HEK293 (cell line): ENCODE data around the gene ARHGAP4.

Experiments used
- CTCF ChIA-PET: fragments of 350-600 bp; formaldehyde crosslinking; extraction: SDS; loops from one replicate; lab custom pipeline; 2021; ENCODE audit warnings: antibody characterized with exemption; lab: Yijun Ruan, JAX
- POLR2A ChIA-PET: fragments of 300-600 bp; formaldehyde crosslinking; extraction: SDS; loops from one replicate; lab custom pipeline; 2020; ENCODE audit warnings: antibody characterized with exemption, inconsistent platforms; lab: Yijun Ruan, JAX
- H3K27ac ChIP-seq: fragments of 200-500 bp; sonication (Bioruptor generic); 2 replicates; pipeline ENCODE4 v1.5.1; 2014; ENCODE audit warnings: low read depth, low read length, control low read depth, inconsistent platforms; ENCODE audit errors: extremely low read depth
- H3K36me3 ChIP-seq, 2 experiments: fragments of 200-500 bp in 1 of 2; sonication (Bioruptor generic) in 1 of 2; 1 replicate in 1 of 2; 2 replicates in 1 of 2; pipeline ENCODE4 v1.5.1; 2014 to 2017; ENCODE audit warnings: inconsistent platforms in 2 of 2, low read length in 2 of 2; ENCODE audit not compliant: control insufficient read depth in 2 of 2, insufficient read depth in 1 of 2
- H3K4me1 ChIP-seq: fragments of 200-500 bp; sonication (Bioruptor generic); 2 replicates; pipeline ENCODE4 v1.5.1; 2014; ENCODE audit warnings: mild to moderate bottlenecking, low read length, inconsistent platforms; ENCODE audit not compliant: control insufficient read depth, insufficient read depth
- H3K4me3 ChIP-seq: 2 replicates; pipeline ENCODE4 v1.5.1; 2011; ENCODE audit warnings: low read depth, mild to moderate bottlenecking, control low read depth, low read length, moderate library complexity
- H3K9me3 ChIP-seq: fragments of 200-500 bp; sonication (Bioruptor generic); 2 replicates; pipeline ENCODE4 v1.5.1; 2014; ENCODE audit warnings: low read depth, low read length, inconsistent platforms; ENCODE audit not compliant: control insufficient read depth, insufficient read depth
- IKZF3 ChIP-seq: fragments of 450-650 bp; IDR thresholded peaks from 2 replicates; pipeline ENCODE4 v1.5.0; 2018; ENCODE audit warnings: missing biosample characterization, mild to moderate bottlenecking, missing genetic modification characterization, moderate library complexity
- KLF1 ChIP-seq: fragments of 450-650 bp; formaldehyde crosslinking; IDR thresholded peaks from 2 replicates; pipeline ENCODE4 v1.5.1; 2016; ENCODE audit warnings: missing biosample characterization, missing genetic modification characterization
- ZBTB17 ChIP-seq: fragments of 450-650 bp; formaldehyde crosslinking; IDR thresholded peaks from 2 replicates; pipeline ENCODE4 v1.5.1; 2016; ENCODE audit warnings: missing biosample characterization, missing genetic modification characterization
- ZBTB8A ChIP-seq: fragments of 450-650 bp; formaldehyde crosslinking; IDR thresholded peaks from 2 replicates; pipeline ENCODE4 v1.5.1; 2016; ENCODE audit warnings: missing biosample characterization, missing genetic modification characterization
- ZIC2 ChIP-seq: fragments of 450-650 bp; formaldehyde crosslinking; IDR thresholded peaks from 2 replicates; pipeline ENCODE4 v1.5.1; 2016; ENCODE audit warnings: missing biosample characterization, missing genetic modification characterization
- ZNF16 ChIP-seq: fragments of 450-650 bp; formaldehyde crosslinking; IDR thresholded peaks from 2 replicates; pipeline ENCODE4 v1.5.1; 2016; ENCODE audit warnings: low read depth, missing biosample characterization, missing genetic modification characterization
- ZNF221 ChIP-seq: fragments of 450-650 bp; formaldehyde crosslinking; IDR thresholded peaks from 2 replicates; pipeline ENCODE4 v1.5.1; 2017; ENCODE audit warnings: missing biosample characterization, missing genetic modification characterization, borderline replicate concordance
- ZNF248 ChIP-seq: fragments of 450-650 bp; formaldehyde crosslinking; IDR thresholded peaks from 2 replicates; pipeline ENCODE4 v1.5.1; 2017; ENCODE audit warnings: missing biosample characterization, missing genetic modification characterization
- ZNF341 ChIP-seq: fragments of 450-650 bp; formaldehyde crosslinking; IDR thresholded peaks from 2 replicates; pipeline ENCODE4; 2016; ENCODE audit warnings: low read depth, missing biosample characterization, missing genetic modification characterization
- ZNF521 ChIP-seq: fragments of 450-650 bp; formaldehyde crosslinking; IDR thresholded peaks from 2 replicates; pipeline ENCODE4 v1.5.1; 2017; ENCODE audit warnings: missing biosample characterization, mild to moderate bottlenecking, missing genetic modification characterization
- ZNF529 ChIP-seq: fragments of 450-650 bp; formaldehyde crosslinking; IDR thresholded peaks from 2 replicates; pipeline ENCODE4 v1.5.1; 2017; ENCODE audit warnings: missing genetic modification characterization, missing biosample characterization; ENCODE audit not compliant: insufficient replicate concordance
- ZNF561 ChIP-seq: fragments of 450-650 bp; IDR thresholded peaks from 2 replicates; pipeline ENCODE4 v1.5.1; 2018; ENCODE audit warnings: missing biosample characterization, missing genetic modification characterization, borderline replicate concordance
- ZNF585B ChIP-seq: fragments of 450-650 bp; formaldehyde crosslinking; IDR thresholded peaks from 2 replicates; pipeline ENCODE4 v1.5.1; 2016; ENCODE audit warnings: missing biosample characterization, missing genetic modification characterization
- ZNF600 ChIP-seq: fragments of 450-650 bp; formaldehyde crosslinking; IDR thresholded peaks from 2 replicates; pipeline ENCODE4 v1.5.1; 2016; ENCODE audit warnings: missing biosample characterization, missing genetic modification characterization
- ZNF654 ChIP-seq: fragments of 450-650 bp; formaldehyde crosslinking; IDR thresholded peaks from 2 replicates; pipeline ENCODE4 v1.5.1; 2016; ENCODE audit warnings: low read depth, missing biosample characterization, missing genetic modification characterization
- ZNF664 ChIP-seq: fragments of 450-650 bp; formaldehyde crosslinking; IDR thresholded peaks from 2 replicates; pipeline ENCODE4 v1.5.1; 2016; ENCODE audit warnings: missing biosample characterization, missing genetic modification characterization
- ZNF677 ChIP-seq: fragments of 450-650 bp; IDR thresholded peaks from 2 replicates; pipeline ENCODE4 v1.5.0; 2018; ENCODE audit warnings: missing biosample characterization, mild to moderate bottlenecking, missing genetic modification characterization, moderate library complexity
- ZNF785 ChIP-seq: fragments of 450-650 bp; formaldehyde crosslinking; IDR thresholded peaks from 2 replicates; pipeline ENCODE4 v1.5.1; 2016; ENCODE audit warnings: missing biosample characterization, missing genetic modification characterization
- ZSCAN23 ChIP-seq: fragments of 450-650 bp; formaldehyde crosslinking; IDR thresholded peaks from 2 replicates; pipeline ENCODE4 v1.5.1; 2016; ENCODE audit warnings: missing biosample characterization, missing genetic modification characterization
- TF ChIP-seq, protein P1 (sequence below): fragments of 450-650 bp; formaldehyde crosslinking; IDR thresholded peaks from 2 replicates; pipeline ENCODE4 v1.5.1; 2016; ENCODE audit warnings: missing biosample characterization, missing genetic modification characterization
- TF ChIP-seq, protein P2 (sequence below): fragments of 450-650 bp; formaldehyde crosslinking; IDR thresholded peaks from 2 replicates; pipeline ENCODE4 v1.5.1; 2016; ENCODE audit warnings: missing biosample characterization, missing genetic modification characterization
- TF ChIP-seq, protein P3 (sequence below): fragments of 450-650 bp; formaldehyde crosslinking; IDR thresholded peaks from 2 replicates; pipeline ENCODE4 v1.5.1; 2016; ENCODE audit warnings: missing biosample characterization, missing genetic modification characterization

ARHGAP4 gene

DNA sequence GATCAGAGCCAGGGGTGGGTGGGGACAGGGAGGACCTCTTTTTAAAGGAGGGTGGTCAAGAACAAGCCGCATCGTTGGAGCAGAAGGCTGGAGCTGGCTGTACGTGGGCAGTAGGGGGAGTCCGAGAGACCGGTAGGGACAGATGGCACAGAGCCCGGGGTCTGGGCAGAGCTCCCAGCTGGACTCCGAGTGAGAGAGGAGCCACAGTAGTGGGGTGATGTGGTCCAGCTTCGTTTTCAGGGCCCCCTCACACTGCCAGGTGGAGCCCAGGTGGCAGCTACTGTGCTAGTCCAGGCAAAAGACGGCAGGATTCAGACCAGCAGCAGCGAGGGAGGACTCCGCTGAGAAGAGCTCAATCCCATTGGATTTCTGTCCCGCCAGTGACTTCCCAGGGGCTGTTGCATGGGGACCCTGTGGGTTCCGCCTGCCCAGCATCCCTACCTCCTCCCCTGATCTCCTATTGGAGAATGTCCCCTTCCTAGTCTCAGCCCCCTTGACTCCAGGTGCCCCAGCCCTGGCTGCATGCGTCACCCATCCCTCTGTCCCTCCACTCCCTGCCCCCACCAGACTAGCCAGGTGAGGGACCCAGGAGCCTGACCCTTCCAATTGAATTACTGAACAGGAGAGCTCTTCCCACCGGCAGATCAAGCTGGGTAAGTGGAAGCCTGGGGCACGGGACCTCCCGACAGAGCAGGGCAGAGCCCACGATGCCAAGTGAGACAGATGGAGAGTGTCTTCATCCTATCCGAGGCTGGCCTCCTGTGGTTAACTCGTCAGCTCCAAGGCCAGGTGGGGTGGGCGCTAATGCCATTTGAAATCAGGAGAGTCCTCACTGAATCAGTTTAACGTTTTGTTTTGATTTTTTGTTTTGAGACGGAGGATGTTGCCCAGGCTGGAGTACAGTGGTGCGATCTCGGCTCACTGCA lies 2.9 kb downstream of the ARHGAP4 start:
- Histone ChIP-seq H3K4me3 (no peak overlapping the region), H3K4me1 (peaks cover 4% of the 10 kb centered on the region), H3K36me3 (no peaks in the 10 kb centered on the region), H3K27ac (no peak overlapping the region), H3K9me3 (no peaks in the 10 kb centered on the region)
- ChIA-PET CTCF (interaction anchor here (0.5 to 9.1 kb wide), 27 partner anchors 10 to 412 kb away, joined by 3 to 168 read pairs (median 4); partner anchors contain the start of genes NAA10 and RENBP), POLR2A (interaction anchor here (0.5 to 2.4 kb wide), 8 partner anchors 12 to 109 kb away, joined by 3 to 18 read pairs (median 6); partner anchors contain the start of genes HCFC1, NAA10 and TMEM187)
- TF ChIP-seq ZSCAN23 (tag by site-specific recombination) = no peak
- peak; percentile 44; the same call in 1 of the 2 replicates for TF ChIP-seq ZNF341 (tag by site-specific recombination)
- 0 out of 2 replicates have a peak, but pooled peaks have one; percentile 14 for TF ChIP-seq ZBTB8A
- peak; percentile 54; the same call in 1 of the 2 replicates for TF ChIP-seq ZNF561 (tag by site-specific recombination)
- 0 out of 2 replicates have a peak, but pooled peaks have one; percentile 19 for TF ChIP-seq IKZF3 (tag by site-specific recombination)
- TF ChIP-seq ZBTB17 (tag by site-specific recombination) = 0 out of 2 replicates have a peak, but pooled peaks have one; percentile 28
- peak; percentile 26 for TF ChIP-seq ZNF654 (tag by site-specific recombination)
- no peak for TF ChIP-seq ZNF677 (tag by site-specific recombination)
- TF ChIP-seq ZNF664 (tag by site-specific recombination) = no peak
- peak; percentile 42 for TF ChIP-seq ZIC2 (tag by site-specific recombination)
- TF ChIP-seq, protein P1, sequence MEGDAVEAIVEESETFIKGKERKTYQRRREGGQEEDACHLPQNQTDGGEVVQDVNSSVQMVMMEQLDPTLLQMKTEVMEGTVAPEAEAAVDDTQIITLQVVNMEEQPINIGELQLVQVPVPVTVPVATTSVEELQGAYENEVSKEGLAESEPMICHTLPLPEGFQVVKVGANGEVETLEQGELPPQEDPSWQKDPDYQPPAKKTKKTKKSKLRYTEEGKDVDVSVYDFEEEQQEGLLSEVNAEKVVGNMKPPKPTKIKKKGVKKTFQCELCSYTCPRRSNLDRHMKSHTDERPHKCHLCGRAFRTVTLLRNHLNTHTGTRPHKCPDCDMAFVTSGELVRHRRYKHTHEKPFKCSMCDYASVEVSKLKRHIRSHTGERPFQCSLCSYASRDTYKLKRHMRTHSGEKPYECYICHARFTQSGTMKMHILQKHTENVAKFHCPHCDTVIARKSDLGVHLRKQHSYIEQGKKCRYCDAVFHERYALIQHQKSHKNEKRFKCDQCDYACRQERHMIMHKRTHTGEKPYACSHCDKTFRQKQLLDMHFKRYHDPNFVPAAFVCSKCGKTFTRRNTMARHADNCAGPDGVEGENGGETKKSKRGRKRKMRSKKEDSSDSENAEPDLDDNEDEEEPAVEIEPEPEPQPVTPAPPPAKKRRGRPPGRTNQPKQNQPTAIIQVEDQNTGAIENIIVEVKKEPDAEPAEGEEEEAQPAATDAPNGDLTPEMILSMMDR (tag by site-specific recombination) = peak; percentile 75
- no peak for TF ChIP-seq ZNF16 (tag by site-specific recombination)
- TF ChIP-seq, protein P2, sequence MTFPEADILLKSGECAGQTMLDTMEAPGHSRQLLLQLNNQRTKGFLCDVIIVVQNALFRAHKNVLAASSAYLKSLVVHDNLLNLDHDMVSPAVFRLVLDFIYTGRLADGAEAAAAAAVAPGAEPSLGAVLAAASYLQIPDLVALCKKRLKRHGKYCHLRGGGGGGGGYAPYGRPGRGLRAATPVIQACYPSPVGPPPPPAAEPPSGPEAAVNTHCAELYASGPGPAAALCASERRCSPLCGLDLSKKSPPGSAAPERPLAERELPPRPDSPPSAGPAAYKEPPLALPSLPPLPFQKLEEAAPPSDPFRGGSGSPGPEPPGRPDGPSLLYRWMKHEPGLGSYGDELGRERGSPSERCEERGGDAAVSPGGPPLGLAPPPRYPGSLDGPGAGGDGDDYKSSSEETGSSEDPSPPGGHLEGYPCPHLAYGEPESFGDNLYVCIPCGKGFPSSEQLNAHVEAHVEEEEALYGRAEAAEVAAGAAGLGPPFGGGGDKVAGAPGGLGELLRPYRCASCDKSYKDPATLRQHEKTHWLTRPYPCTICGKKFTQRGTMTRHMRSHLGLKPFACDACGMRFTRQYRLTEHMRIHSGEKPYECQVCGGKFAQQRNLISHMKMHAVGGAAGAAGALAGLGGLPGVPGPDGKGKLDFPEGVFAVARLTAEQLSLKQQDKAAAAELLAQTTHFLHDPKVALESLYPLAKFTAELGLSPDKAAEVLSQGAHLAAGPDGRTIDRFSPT (tag by site-specific recombination) = peak; percentile 58
- TF ChIP-seq ZNF600 (tag by site-specific recombination) = peak; percentile 25; the same call in 1 of the 2 replicates

DNA sequence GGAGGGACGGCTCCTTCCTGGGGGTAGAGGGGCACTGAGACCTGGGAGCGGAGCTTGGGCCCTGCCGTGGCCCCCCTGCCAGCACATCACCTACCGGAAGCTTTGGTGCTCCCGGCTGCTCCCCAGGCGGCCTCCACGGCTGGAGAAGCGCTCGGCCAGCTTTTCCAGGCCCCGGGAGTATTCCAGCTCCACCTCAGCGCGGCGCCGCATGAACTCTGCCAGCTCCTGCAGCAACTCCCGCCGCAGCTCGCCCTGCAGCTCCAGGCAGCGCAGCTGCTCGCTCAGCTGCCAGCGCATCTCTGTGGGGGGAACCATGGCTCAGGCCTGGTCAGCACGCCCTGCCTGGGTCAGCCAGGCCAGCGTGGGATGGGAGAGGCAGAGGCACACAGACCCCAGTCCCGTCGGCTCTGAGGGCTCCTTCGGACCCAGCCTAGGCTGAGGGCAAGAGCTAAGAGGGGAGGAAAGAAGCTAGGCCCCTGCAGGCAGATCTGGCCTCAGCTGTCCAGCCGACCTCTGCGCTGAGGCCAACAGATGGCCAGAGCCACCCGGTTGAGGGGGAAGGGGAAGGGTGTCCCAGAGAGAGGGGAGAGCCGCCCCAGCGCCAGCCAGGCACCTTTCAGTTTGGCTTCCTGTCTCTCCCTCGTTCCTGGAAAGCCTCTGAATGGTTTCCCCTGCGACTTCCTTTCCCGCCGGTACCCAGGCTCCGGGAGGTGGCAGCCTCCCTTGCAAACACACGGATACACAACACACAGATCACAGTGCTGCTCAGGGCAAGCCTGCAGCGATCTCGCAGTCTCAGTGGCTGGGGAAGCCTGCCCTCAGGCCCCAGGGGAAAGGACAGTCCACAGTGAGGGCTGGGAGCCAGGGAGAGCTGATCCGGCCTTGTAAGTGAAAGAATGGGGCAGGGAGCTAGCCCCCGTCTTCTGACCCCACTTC lies 4.3 kb downstream of the ARHGAP4 start:
- CTCF ChIA-PET = interaction anchor here (0.6 to 9.1 kb wide), 12 partner anchors 11 to 410 kb away, joined by 3 to 168 read pairs (median 4); partner anchors contain the start of genes NAA10 and RENBP
- no peaks in the 10 kb centered on the region for H3K36me3 ChIP-seq
- TF ChIP-seq ZNF585B = no peak
- no peak for TF ChIP-seq KLF1
- TF ChIP-seq ZNF221 (tag by site-specific recombination) = no peak
- no peak for TF ChIP-seq ZNF248 (tag by site-specific recombination)
- TF ChIP-seq ZNF521 (tag by site-specific recombination) = no peak
- TF ChIP-seq, protein P3, sequence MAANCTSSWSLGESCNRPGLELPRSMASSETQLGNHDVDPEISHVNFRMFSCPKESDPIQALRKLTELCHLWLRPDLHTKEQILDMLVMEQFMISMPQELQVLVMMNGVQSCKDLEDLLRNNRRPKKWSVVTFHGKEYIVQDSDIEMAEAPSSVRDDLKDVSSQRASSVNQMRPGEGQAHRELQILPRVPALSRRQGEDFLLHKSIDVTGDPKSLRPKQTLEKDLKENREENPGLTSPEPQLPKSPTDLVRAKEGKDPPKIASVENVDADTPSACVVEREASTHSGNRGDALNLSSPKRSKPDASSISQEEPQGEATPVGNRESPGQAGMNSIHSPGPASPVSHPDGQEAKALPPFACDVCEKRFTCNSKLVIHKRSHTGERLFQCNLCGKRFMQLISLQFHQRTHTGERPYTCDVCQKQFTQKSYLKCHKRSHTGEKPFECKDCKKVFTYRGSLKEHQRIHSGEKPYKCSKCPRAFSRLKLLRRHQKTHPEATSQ = no peak
- no peak for TF ChIP-seq ZNF529 (tag by site-specific recombination)
- TF ChIP-seq ZNF785 (tag by site-specific recombination) = no peak
- TF ChIP-seq, all 188 proteins: peak for 0
- Histone ChIP-seq H3K4me1 (no peaks in the 10 kb centered on the region), H3K4me3 (no peak overlapping the region), H3K9me3 (no peaks in the 10 kb centered on the region), H3K27ac (no peak overlapping the region)
- POLR2A ChIA-PET = interaction anchor here (1.8 to 2.4 kb wide), 3 partner anchors 15 to 50 kb away, joined by 7 to 18 read pairs (median 12); partner anchors contain the start of genes HCFC1 and TMEM187
